GM18907 (cell line): ENCODE data around the gene MKNK1.

ENCODE experiments used
- ATAC-seq: cut with Tn5 transposase; IDR thresholded peaks from one replicate; pipeline ENCODE4 v1.9.1; 2021; ENCODE audit warnings: mild to moderate bottlenecking, moderate library complexity; ENCODE audit not compliant: unreplicated experiment

Gene MKNK1

DNA sequence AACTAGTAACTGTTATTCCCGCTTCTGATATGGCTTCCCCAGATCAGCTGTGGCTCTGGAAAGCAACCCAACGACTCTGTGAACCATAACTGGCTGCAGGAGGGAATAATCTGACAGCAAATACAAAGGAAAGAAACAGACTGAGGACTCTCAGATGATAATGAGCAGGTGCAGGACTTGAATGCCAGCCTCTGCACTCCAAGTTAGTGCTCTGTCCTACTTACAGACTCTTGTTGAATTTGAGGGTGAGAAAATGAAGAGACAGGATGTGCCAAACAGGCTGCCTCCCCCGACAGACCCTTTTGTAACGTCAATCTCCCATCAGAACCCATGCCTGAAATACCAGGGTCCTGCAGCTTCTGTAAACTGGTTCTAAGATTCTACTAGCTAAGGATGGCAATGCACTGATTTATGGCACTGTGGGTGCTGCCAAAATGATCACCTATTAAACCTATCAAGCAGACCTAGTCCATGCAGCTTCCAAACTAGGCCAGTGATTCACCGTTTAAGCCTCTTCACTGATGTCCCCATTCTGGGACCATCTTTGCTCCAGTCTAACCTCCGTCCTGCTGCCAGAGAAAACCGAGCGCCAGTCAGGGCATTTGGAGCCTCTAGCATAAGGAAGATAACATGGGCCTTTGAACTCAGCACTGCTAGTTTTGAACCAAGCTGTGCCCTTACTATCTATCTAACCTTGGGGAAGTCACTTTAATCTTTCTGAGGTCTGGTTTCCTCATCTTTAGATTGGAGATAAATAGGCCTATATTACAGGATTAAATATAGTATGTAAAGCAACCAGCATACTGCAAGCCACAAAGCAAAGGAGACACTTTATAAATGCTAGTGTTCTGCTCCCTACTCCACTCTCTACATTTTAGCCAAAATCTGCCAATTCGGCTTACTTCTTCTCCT, 4.8 kb downstream of the MKNK1 start:
- ATAC-seq = no peak

DNA sequence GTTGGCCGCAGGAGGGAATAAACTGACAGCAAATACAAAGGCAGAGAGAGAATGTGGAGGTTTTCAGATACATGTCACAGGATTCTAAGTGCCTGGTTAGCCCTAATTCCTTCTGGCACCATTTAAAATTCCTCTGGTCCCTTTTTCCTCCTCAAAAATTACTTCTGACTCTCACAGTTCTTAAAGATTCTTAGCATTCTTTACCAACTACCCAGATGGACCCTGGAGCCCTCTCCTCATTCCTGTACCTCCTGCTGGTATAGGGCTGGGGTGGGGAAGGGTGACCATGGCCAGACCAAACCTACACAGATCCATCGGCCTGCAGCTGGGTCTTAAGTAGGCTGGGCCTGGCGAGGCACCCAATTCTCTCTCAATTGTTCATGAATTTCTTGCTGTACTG, 7.2 kb downstream of the MKNK1 start:
- ATAC-seq = no peak

DNA sequence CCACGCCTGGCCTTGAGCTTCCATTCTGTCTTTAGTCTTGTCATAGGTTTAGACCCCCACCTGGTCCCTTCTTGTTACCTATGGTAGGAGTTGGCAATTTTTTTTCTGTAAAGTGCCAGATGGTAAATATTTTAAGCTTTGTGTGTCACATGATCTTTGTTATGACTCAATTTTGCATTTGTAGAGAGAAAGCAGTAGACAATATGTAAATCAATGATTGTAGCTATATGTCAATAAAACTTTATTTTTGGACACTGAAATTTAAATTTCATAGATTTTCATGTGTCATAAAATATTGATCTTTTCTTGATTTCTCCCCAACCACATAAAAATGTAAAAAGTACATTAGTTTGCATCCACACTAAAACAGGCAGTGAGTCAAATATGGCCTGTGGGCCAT, 8.0 kb downstream of the MKNK1 start:
- ATAC-seq = no peak

- ATAC-seq = no peak
Measured at GRCh38 chr1:46595127-46595526, 8.9 kb downstream of the MKNK1 start.

- no peak for ATAC-seq
Measured at GRCh38 chr1:46594063-46594462, 10.0 kb downstream of the MKNK1 start.

DNA sequence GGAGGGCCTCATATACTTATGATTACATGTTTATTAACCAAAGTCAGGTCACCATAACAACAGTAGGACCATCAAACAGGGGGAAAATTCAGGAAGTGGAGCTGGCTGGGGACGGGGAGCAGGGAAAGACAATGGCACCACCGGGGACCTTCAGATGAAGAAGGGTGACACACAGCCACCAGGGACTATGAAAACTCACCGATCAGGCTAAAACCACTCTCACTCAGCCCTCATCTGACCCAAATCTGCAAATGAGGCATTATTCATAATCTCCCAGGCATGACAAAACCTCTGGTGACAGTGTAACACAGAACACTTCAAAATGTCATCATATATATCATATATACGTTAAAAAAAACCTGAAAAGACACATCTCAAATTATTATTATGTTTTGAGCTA, 11.2 kb downstream of the MKNK1 start:
- ATAC-seq = no peak

- no peak for ATAC-seq
Measured at GRCh38 chr1:46589529-46589928, 14.5 kb downstream of the MKNK1 start.

- no peak for ATAC-seq
Measured at GRCh38 chr1:46587069-46587468, 17.0 kb downstream of the MKNK1 start.

GRCh38 chr1:46585312-46585938, 18.6 kb downstream of the MKNK1 start:
- no peak for ATAC-seq

DNA sequence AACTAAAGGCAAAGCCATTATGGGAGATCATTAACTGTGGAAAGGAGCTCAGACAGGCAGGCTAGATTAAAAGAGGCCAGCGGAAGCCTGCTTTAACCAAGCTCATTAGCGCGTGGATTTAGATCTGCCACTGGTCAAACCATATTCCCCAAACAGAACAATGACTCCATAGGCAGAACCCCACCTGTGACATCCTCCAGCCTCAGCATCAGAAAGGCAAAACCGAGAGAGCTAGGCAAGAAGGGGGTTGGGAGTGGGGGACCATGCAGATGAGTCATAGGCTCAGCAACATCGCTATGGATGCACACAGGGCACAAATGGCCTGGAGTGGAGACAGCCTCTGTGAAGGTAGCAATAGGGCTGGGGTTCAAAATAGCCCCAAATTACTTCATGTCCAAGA, 20.6 kb downstream of the MKNK1 start:
- no peak for ATAC-seq

GRCh38 chr1:46582972-46583371, 21.1 kb downstream of the MKNK1 start:
- no peak for ATAC-seq

- no peak for ATAC-seq
Measured at GRCh38 chr1:46581681-46582455, 22.2 kb downstream of the MKNK1 start.

GRCh38 chr1:46580140-46580903, 23.7 kb downstream of the MKNK1 start:
- ATAC-seq = no peak

DNA sequence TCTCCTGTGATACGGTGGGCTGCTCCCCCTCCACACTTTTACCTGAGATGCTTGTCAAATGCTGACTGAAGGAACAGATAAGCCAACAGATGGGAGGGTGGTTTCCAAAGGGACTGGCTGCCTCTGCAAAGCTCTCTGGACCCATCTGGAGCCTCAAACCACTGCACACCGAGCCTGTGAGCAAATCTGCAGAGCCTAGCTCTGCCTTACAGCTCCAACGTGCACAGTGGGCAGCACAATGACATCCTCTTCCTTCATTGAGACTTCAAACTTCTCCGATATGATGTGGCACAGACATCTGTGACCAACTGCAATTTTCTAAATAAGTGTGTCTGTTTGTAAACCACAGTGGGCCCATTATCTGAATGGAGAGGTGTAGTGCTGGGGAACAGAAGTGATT, 26.4 kb downstream of the MKNK1 start:
- no peak for ATAC-seq

- ATAC-seq = no peak
Measured at GRCh38 chr1:46576596-46576995, 27.5 kb downstream of the MKNK1 start.

DNA sequence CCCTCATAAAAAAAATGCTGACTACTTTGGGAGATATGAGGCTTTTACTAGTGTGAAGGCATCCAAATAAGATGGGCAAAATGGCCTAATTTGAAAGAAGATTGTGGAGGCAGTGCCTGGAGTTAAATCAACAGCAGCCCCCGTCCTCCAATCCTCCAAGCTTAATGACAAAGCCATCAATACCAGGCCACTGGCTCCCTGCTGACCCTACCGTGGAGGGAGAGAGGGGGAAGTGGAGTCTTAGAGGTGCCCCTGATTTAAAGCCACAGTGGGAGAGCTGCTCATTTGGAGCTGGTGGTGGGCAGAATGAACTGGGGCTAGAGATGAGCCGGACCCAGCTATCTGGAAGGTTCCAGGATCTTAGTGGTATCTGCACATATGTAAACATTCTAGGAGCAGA, 28.3 kb downstream of the MKNK1 start:
- no peak for ATAC-seq

DNA sequence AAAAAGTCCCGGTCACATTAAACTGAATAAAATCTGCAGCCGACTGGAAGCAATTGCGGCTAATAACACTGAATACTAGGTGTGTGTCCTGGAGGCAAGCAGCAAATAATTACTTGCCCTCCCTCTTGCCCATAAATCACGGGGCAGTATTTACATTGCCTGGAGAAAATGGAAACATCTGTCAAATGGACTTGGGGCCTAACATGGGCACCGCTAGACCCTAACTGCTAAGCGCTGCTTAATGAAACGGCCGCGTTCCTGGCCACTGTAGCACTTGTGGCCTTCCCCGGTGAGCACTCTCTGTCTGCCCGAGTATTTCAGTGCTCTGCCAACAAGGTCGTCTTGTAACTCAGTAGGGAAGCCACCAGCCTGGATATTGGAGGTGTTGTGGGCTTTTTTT, 28.8 kb downstream of the MKNK1 start:
- ATAC-seq = no peak

DNA sequence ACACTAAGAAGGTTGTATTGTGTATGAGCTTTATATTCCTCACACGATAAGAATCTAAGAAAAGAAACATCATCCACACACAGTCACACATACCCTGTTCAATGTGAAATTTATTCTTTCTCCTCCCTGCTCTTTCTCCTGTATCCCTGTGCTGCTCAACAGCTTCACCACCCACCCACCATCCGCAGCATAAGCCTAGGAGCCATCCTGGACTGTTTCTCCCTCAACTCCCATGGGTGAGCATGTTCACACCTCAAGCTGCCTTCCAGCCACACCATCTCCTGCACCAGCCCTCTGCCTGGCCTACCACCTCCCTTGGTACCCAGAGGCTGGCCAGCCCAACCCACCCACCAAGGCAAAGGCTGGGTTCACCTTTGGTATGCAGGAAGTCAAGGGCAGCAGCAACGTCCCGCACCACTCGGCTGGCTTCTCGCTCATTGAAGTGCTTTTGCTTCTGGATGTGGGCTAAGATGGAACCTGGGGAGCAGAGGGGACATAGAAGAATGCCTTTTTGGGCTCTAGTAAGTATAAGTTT, 32.3 kb downstream of the MKNK1 start:
- ATAC-seq = no peak

DNA sequence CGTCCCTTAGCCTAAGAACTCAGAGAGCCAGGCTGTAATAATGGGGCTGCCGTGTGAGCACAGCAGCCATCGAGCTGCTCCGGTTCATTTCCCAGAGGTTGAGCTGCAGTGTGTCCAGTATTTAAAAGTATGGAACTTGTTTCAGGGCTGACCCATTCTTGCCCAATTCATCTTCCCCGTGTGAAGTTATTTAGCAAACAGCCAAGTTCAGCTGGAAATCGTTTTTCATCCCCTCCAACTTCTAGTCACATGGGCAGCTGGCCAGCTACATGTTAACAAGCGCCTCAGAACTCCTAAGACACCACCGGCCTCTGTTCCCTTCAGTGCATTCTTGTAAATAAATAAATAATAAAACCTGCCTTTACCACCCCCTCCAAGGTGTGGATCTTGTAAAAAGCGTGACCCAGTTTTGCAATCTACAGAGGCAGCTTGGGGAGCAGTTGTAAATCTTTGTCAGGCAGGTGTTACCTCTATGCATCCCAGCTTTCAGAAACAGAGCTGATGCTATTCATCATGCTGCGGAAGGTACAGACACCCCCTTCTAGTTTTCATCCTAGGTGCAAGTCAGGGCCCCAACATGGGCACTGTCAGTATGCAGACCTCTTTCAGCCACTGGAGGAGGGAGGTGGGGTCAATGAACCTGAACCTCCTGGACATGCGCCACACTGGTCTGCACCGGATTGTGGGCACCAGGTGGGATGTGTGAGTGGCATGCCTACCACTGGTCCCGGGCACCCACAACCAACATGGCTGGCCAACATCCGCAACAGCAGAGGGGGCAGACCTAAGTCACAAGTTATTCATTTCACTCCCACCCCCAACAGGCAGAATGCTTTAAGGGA, 34.0 kb downstream of the MKNK1 start:
- no peak for ATAC-seq

GRCh38 chr1:46569116-46569515, 35.0 kb downstream of the MKNK1 start:
- ATAC-seq = no peak
